ENCODE results near the gene EZH1.
"Not testable (repeated sequence)": the region's sequence is repeated elsewhere in the genome, so short reads cannot be mapped to it uniquely, and the experiment has no call there.

EZH1 gene

DNA sequence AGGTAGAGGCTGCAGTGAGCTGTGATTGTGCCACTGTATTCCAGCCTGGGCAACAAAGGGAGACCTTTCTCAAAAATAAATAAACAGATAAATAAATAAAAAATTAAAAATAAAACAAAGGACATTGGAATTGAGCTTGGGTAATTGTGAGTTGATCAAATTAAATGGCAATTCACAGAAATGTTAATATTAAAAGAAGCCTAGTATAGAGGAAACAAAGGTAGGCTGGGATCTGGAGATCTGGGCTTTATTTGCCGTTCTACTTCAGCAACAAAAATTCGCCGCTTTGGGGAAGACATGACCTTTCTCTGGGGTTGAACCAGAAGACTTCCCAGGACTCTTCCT, 28.1 kb upstream of the EZH1 start:
- no peak for DNase-seq (ENCODE audit: low read depth)

DNA sequence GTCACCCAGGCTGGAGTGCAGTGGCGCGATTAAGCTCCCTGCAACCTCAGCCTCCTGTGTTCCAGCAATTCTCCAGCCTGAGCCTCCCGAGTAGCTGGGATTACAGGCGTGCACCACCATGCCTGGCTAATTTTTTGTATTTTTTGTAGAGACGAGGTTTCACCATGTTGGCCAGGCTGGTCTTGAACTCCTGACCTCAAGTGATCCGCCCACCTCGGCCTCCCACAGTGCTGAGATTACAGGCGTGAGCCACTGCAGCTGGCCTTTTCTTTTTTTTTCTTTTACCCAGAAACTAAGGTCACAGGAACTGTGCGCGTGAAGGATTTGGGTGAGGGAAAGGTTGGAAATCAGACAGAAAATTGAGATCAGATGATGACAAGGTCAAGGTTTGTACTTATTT, 25.1 kb upstream of the EZH1 start:
- not testable (repeated sequence) for DNase-seq (ENCODE audit: low read depth)

DNA sequence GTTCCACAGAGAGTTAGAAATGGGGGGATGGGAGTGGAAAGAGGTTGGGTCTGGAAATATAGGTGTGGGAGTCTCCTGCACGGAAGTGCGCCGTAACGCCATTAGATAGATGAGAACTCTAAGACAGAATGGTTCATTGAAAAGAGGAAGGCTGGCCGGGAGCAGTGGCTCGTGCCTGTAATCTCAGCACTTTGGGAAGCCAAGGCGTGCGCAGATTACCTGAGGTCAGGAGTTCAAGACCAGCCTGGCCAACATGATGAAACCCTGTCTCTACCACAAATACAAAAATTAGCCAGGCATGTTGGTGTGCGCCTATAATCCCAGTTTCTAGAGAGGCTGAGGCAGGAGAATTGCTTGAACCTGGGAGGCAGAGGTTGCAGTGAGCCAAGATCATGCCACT, 23.2 kb upstream of the EZH1 start:
- DNase-seq (ENCODE audit: low read depth) = not testable (repeated sequence)

DNA sequence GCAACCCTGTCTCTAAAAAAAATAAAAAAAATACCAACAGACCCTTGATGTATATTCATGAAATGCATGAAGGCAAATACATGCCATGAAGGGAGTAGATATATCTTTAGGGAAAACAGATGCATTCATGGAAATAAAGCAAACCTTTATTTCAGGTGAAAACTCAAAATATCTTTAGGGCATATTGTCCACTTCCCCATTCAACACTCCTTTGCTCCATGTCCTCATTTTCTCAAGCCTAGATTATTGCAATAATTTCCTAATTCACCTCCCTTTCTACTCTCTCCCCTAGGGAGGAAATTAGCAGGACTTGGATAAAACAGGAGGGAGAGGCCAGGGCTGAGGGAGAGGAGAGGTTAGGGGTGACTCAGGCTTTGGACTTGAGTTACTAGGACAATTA, 22.7 kb upstream of the EZH1 start:
- no peak for DNase-seq (ENCODE audit: low read depth)

DNA sequence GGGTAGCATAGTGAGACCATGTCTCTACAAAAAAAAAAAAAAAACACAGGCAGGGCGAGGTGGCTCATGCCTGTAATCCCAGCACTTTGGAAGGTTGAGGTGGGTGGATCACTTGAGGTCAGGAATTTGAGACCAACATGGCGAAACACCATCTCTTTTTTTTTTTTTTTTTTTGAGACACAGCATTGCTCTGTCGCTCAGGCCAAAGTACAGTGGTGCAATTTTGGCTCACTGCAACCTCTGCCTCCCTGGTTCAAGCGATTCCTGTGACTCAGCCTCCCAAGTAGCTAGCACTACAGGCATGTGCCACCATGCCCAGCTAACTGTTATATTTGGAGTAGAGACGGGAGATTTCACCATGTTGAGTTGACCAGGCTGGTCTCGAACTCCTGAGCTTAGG, 21.3 kb upstream of the EZH1 start:
- no peak for DNase-seq (ENCODE audit: low read depth)

DNA sequence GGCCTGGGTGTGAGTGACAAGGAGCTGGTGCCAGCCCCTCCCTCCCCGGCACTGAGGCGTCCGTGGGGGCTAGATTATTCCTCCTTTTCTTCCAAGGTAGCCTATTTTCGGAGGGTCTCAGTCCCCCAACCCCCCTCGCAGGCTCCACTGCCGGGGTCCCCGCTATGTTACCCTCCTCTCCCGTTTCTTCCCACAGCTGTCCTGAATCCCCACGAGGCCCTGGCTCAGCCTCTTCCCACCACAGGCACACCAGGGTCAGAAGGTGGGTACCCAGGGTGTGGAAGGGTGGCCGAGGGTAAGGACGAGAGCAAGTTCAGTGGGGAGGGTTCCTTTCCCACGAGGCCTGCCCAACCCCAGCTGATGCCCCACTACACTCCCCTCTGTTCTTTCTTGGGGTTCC, 16.8 kb upstream of the EZH1 start:
- DNase-seq (ENCODE audit: low read depth) = no peak

DNA sequence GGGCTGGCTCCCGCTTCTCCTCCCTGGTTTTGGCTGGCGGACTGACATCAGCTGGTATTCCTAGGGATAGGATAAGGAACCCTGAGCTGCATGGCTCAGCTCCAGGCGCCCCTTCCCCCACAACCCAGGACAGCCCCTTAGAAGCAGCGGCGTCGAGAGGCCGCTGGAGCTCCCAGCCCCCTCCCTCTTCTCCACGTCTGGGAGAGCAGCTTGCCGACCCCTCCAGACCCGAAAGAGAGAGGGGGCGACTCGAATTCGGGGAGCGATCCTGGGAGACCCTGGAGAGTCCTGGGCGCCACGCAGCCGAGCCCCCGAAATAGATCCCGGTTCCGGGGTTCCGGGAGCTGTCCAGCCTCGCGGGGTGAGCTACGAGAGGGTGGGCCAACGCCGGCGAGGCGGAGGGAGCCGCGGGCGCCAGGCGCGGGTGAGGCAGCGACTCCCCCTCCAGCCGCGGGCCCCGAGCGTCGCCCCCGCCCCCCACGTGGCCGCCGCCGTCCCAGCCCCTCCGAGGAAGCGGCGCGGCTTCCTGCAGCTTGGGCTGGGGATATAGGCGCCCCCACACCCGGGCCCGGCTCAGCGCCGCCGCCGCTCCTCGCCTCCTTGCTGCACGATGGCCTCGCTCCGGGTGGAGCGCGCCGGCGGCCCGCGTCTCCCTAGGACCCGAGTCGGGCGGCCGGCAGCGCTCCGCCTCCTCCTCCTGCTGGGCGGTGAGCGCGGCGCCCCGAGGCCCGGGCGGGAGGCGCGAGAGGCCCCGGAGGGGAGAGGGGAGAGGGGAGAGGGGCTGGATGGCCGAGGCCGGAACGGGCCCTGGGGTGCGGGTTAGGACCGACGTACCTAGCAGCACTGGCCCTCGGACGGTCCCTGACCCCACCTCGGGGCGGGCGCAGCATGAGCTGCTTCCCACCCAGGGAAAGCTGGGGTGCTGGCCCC, 16.1 kb upstream of the EZH1 start, which contains the start of gene RAMP2:
Gene RAMP2 (plus strand): TSS at position 576 of the 930 bp plus-strand sequence. CDS start 35 bp downstream, at position 611.
- DNase-seq (ENCODE audit: low read depth) = no peak

DNA sequence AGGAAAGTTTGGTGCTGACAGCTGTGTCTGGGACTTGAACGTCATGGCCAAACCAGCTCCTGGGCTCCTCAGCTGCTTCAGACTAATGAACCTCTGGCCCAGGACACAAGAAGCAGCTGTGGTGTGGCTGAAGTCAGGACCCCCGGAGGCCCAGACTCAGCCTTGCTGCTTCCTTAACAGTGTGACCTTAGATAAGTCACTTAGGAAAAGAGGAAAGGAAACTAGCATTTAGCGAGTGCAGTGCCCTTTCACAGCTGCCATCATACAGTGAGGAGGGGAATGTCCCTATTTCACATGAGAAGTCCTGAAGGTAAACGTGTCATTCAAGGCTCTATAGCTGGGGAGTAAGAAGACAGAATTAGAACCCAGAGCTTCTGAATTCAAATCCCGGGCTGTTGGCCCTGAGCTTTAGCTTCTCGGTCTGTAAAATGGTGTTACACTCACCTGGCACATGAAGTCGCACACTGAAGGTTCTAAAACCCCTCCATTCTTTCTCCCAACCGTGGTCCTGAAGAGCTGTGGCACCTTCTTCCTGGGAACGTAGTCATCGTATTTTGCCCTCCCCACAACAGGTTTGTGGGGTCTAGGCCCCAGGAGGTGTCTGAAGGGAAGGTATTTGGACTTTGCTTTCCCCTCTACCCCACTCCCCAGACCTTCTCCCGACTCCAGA, 15.3 kb upstream of the EZH1 start:
- no peak for DNase-seq (ENCODE audit: low read depth)

DNA sequence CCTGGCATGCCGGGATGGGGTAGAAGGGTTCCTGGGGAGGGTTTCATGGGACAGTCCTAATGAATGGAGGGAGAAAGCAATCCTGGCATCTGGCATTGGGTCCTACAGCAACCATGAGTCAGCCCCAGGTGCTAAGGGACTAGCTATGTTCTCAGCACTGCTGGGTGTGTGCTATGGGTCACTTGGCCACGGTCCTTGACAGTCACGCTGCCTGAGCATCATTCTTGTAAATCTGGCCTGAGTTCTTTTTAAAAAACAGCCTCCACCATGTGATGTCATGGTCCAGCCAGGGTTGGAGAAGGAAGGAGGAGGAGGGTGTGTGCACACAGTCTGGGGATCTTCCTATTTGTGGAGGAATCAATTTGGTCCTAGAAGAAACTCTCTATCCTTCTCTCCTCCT, 9.9 kb upstream of the EZH1 start:
- DNase-seq (ENCODE audit: low read depth) = no peak

DNA sequence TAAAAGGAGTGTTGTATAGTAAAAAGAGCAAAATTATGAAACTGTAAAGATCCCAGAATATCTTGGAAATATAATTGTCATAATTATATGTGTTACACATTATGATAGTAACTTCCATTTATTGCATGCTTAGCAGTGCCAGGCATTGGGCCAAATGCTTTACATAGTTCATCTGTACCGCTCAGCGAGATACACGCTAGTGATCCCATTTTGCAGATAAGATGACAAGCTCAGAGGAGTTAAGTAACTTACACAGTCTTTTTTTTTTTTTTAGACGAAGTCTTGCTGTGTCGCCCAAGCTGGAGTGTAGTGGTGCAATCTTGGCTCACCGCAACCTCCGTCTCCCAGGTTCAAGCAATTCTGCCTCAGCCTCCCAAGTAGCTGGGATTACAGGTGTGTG, 6.8 kb upstream of the EZH1 start:
- no peak for DNase-seq (ENCODE audit: low read depth)

DNA sequence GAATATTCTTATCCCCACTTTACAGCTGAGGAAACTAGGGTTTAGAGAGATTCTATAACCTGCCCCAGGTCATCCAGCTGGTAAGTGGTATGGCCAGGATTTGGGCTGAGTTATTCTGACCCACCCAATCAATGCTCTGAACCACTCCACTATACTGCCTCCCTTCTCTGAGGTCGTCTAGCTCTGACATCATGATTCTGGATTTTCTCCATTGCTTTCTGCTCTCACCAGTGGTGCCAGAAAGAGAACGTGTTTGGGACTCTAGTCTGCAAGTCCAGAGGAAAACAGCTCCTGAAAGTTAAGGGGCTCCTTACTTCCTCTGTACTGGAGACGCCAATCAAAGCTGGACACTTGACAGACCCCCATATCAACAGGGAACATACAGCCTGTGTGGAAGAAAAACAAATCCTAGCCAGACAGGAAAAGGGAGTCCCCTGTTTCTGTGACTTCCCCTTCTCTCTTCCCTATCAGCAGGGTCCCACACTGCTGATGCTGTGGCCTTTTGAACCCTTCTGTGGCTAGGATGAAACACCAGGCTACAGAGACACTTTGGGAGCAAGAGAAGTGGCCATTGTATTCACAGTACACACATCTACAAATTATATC, 6.0 kb upstream of the EZH1 start:
- no peak for DNase-seq (ENCODE audit: low read depth)

DNA sequence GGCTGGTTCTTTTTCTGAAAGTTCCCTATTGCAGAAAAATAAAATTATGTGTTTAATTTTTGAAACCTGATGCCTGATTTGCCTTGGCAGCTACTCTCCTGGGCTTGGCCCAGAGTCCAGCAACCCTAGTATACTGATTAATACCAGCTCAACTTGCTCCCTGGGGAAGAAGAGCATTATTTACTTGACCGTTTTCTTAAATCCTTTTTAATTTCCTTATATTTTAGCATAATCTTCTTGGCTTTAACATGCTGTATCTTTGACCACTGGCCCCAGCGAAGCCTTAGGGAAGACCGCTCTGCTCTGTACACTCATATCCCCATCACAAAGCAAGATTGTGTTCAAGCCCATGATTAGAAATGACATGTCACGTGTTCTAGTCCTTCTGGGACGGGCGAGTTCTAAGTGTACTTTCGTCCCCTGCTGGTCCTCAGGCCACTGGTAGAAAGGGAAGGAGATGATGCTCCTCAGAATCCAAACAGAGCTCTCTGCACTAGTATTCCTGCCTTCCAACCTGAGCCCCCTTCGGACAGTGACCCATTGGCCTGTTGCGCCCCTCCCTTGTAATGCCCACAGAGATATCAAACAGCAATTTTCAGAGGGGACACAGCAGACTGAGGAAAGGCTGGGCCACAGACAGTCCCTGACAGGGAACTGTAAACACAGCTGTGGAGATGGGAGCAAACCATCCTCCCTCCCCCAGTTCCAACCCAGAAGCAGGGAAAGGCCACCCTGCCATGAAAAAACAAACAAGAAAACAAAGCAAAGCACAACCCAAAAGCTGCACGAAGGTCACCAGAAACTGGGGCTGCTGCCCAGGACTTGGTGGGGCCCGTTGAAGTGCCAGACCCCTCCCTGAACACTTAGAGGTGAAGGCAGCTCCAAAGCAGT, 4.3 kb upstream of the EZH1 start:
- no peak for DNase-seq (ENCODE audit: low read depth)

DNA sequence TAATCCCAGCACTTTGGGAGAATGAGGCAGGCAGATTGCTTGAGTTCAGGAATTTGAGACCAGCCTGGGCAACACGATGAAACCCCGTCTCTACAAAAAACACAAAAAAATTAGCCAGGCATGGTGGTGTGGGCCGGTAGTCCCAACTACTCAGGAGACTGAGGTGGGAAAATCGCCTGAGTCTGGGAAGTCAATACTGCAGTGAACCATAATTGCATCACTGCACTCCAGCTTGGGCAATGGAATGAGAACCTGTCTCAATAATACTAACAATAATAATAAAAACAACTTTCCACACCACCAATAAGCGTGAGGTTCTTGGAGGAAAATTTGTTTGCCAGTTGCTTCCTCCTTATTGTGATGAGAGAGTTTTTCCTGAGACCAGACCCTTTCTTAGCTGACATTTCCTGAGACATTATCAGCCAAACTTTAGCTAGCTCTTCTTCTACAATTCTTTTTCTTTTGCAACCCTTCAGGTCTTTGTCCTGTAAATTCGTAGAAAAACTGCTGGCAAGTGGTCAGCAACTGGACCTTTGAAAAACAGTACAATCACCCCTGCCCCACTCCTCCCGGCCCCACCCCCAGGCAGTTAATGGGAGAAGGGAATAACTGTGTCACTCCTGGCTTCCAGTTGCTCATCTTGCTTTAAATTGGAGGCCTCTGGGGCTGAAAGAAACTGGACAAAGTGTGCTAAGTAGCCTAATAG, 3.5 kb upstream of the EZH1 start:
- no peak for DNase-seq (ENCODE audit: low read depth)

DNA sequence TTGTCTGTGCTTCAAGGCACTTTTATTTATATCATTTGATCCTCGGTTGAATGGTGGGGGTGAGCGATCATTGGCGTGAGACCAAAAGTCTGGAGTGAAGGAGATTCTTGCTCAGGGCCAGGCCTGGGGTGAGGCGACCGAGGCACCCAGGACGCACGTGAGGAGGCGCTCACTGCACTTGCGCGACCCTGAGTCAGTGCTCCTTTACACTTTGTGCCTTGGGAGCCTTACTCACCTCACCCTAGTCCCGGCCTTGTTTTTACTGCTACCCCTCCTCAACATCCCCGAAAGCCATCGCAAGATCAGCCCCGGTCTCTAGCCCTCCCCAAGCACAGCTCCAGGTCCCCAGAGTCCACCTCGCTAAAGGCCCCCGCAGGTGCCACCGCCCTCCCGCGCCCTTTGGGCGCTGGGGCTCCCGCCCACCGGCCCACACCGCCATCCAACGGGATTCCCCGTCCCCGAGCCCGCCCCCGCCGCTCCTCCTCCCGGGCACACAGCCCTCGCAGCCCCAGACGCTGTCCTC, 496 bp downstream of the EZH1 start:
- DNase-seq (ENCODE audit: low read depth) = peak; percentile 50

DNA sequence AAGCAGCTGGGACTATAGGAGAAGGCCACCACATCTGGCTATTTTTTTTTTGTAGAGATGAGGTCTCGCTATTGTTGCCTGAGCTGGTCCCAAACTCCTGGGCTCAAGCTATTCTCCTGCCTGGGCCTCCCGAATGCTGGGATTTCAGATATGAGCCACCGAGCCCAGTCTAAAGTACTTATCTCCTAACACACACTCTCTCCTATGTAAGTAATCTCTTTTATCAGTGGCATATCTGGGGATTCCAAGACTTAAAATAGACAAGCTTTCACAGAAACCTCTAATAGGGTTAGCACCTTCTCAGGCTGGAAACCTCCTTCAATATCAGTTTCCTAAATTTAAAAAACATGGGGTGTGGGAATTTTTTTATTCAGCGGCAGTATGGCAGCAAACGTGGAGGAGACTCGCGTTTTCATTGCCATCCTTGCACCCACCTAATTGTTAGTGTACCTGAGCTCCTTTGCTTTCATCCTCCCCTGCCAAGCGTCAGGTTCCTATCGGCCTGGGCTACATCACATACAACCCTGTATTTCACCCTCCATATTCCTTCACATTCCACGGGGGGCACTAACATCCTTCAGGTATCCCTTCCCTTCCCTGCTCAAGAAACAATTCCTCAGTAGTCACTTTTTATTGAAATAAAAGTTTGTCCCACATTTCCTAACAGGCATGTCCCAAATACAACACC, 1.1 kb downstream of the EZH1 start:
- no peak for DNase-seq (ENCODE audit: low read depth)

DNA sequence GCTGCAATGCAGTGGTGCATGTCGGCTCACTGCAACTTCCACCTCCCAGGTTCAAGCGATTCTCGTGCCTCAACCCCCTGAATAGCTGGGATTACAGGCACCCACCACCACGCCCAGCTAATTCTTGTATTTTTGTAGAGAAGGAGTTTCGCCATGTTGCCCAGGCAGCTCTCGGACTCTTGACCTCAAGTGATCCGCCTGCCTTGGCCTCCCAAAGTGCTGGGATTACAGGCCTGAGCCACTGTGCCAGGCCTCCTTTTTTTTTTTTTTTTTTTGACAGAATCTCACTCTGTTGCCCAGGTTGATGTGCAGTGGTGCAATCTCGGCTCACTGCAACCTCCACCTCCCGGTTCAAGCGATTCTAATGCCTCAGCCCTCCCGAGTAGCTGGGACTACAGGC, 1.9 kb downstream of the EZH1 start:
- DNase-seq (ENCODE audit: low read depth) = not testable (repeated sequence)

DNA sequence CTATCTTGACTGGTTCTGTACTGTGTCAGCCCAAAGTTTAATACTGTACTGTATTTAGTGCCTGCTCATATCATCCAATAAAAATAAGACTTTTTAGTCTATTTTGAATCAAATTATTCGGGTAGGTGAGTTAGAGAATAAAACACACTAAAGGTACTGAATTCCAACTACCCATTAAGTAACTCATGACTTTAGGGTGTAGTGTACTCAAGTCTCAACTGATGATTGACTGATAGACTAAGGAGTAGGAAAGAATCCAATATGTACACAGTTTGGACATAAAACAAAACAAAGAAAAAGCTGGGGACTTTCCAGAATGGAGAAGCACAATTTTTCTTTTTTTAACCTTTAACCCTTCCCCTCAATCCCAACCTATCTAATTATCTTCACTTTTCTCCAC, 4.1 kb downstream of the EZH1 start:
- DNase-seq (ENCODE audit: low read depth) = no peak

DNA sequence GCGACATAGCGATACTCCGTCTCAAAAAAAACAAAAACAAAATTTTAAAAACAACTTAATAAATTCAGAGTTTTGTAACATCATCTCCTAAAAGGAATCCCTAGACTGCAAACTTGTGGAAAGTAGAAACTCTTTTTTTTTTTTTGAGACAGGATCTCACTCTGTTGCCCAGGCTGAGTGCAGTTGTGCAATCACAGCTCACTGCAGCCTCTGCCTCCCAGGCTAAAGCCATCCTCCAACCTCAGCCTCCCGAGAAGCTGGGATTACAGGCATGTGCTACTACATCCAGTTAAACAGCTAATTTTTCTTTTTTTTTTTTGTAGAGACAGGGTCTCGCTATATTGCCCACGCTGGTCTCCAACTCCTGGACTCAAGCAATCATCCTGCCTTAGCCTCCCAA, 19.7 kb downstream of the EZH1 start:
- DNase-seq (ENCODE audit: low read depth) = no peak

DNA sequence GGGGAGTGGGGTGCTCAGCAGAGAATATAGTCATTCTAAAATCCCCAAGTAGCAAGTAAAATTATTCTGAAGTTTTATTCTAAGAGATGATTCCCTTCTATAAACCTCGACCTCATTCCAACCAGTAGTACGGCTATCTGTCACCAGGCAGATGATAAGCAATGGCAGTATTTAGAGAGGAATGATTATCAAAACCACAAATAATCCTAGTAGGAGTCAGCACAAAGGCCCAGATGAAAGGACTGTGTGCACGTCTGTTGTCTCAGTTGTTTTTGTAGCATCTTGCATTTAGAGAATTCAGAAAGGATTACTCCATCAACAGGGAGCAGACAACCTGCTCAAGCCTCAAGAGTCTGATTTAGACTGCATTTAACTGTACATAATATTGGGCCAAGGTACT, 21.2 kb downstream of the EZH1 start:
- DNase-seq (ENCODE audit: low read depth) = no peak

DNA sequence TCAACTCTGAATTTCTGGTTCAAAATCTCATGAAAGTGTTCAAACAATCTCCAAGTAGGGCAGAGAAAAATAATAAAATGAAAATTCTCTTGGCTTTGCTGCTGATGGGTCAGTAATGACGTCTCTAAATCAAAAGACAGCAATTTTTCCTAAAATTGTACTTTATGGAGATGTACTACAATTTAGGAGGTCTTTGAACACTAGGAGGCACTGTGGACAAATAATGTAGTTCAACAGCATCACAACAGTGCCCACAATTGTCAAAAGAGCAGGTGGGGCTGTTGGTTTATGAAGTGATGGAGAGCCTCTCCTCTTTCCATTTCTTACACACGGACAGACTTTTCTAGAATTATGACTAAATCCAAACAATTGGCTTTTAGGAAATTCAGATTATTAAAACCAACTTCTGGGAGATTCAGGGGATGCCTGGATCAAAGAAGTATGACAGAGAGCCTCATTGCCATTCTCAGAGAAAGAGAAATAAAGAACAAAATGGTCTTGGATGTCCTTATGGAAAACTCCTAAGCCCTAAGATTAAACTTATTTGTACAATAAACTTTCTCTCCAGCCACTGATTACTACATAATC, 23.8 kb downstream of the EZH1 start:
- DNase-seq (ENCODE audit: low read depth) = no peak
